Measurements from ENCODE around the gene CD300LG. TPM values are rescaled to one million over a fixed set of nuclear protein-coding genes. Genes with fewer than 3 reads are reported as not detected.

The CD300LG gene
- total RNA-seq, 2 experiments from 2014 or later, result not detected

- no TSS peak for BruUV-seq (replicated peaks)
- H3K4me3 ChIP-seq (ENCODE audit: low read depth, low read length, poor library complexity, severe bottlenecking), result no peak overlapping the region
- no peaks in the 10 kb centered on the region for H3K4me1 ChIP-seq (ENCODE audit: insufficient read depth, low read length, poor library complexity, severe bottlenecking)
- no peaks in the 10 kb centered on the region for H3K79me2 ChIP-seq (ENCODE audit: insufficient read depth, low read depth, low read length)
- no peak overlapping the region for H2AFZ ChIP-seq (ENCODE audit: low read length)
- CTCF ChIA-PET (ENCODE audit: unreplicated experiment), result no interaction called here
- H3K9me3 ChIP-seq (ENCODE audit: low read length), result no peaks in the 10 kb centered on the region
- no peak for DNase-seq (ENCODE audit: low spot score)
- TF ChIP-seq EZH2phosphoT487 (IDR thresholded peaks at IDR 0.05; ENCODE audit: borderline replicate concordance, low read depth, low read length), result no peak
- no peak for TF ChIP-seq CTCF (conservative IDR thresholded peaks at IDR 0.05; ENCODE audit: low read length)
- H4K20me1 ChIP-seq (ENCODE audit: insufficient read depth, low read length), result no peaks in the 10 kb centered on the region
- H3K9me2 ChIP-seq (ENCODE audit: insufficient read depth, low read length), result no peaks in the 10 kb centered on the region
- H3K27ac ChIP-seq (ENCODE audit: low read depth, low read length, poor library complexity, severe bottlenecking), result no peak overlapping the region
- no peak overlapping the region for H3K4me2 ChIP-seq (ENCODE audit: low read length)
- intact Hi-C loops (cut with micrococcal nuclease; ENCODE audit: unreplicated experiment), result no loop called here
- POLR2A ChIA-PET, result no interaction called here
- no peaks in the 10 kb centered on the region for H3K36me3 ChIP-seq (ENCODE audit: insufficient read depth, low read length)
These were observed 30.3 kb upstream of the CD300LG start for GRCh38 chr17:43816336-43817320.

GRCh38 chr17:43817826-43818225 lies 29.1 kb upstream of the CD300LG start:
- no TSS peak for BruUV-seq (replicated peaks)
- Histone ChIP-seq H3K9me2 (ENCODE audit: insufficient read depth, low read length) (no peaks in the 10 kb centered on the region), H3K27ac (ENCODE audit: low read depth, low read length, poor library complexity, severe bottlenecking) (no peak overlapping the region), H2AFZ (ENCODE audit: low read length) (no peak overlapping the region), H3K4me2 (ENCODE audit: low read length) (no peak overlapping the region), H3K4me1 (ENCODE audit: insufficient read depth, low read length, poor library complexity, severe bottlenecking) (no peaks in the 10 kb centered on the region), H3K4me3 (ENCODE audit: low read depth, low read length, poor library complexity, severe bottlenecking) (no peak overlapping the region), H3K36me3 (ENCODE audit: insufficient read depth, low read length) (no peaks in the 10 kb centered on the region), H3K9me3 (ENCODE audit: low read length) (no peaks in the 10 kb centered on the region), H4K20me1 (ENCODE audit: insufficient read depth, low read length) (no peaks in the 10 kb centered on the region), H3K79me2 (ENCODE audit: insufficient read depth, low read depth, low read length) (no peaks in the 10 kb centered on the region)
- no peak for DNase-seq (ENCODE audit: low spot score)
- CTCF ChIA-PET (ENCODE audit: unreplicated experiment), result no interaction called here
- POLR2A ChIA-PET, result interaction anchor here (0.6 kb wide), 1 partner anchor 26 kb away, joined by 3 read pairs; no protein-coding TSS in a partner anchor
- intact Hi-C loops (cut with micrococcal nuclease; ENCODE audit: unreplicated experiment), result no loop called here
- TF ChIP-seq CTCF (conservative IDR thresholded peaks at IDR 0.05; ENCODE audit: low read length), result no peak
- no peak for TF ChIP-seq EZH2phosphoT487 (IDR thresholded peaks at IDR 0.05; ENCODE audit: borderline replicate concordance, low read depth, low read length)

GRCh38 chr17:43818966-43819365 lies 28.0 kb upstream of the CD300LG start:
- no peak overlapping the region for H3K4me3 ChIP-seq (ENCODE audit: low read depth, low read length, poor library complexity, severe bottlenecking)
- POLR2A ChIA-PET, result no interaction called here
- H3K4me1 ChIP-seq (ENCODE audit: insufficient read depth, low read length, poor library complexity, severe bottlenecking), result no peaks in the 10 kb centered on the region
- CTCF ChIA-PET (ENCODE audit: unreplicated experiment), result no interaction called here
- intact Hi-C loops (cut with micrococcal nuclease; ENCODE audit: unreplicated experiment), result no loop called here
- no peaks in the 10 kb centered on the region for H3K9me2 ChIP-seq (ENCODE audit: insufficient read depth, low read length)
- no TSS peak for BruUV-seq (replicated peaks)
- TF ChIP-seq EZH2phosphoT487 (IDR thresholded peaks at IDR 0.05; ENCODE audit: borderline replicate concordance, low read depth, low read length), result no peak
- no peak for TF ChIP-seq CTCF (conservative IDR thresholded peaks at IDR 0.05; ENCODE audit: low read length)
- no peaks in the 10 kb centered on the region for H4K20me1 ChIP-seq (ENCODE audit: insufficient read depth, low read length)
- no peak for DNase-seq (ENCODE audit: low spot score)
- no peak overlapping the region for H3K27ac ChIP-seq (ENCODE audit: low read depth, low read length, poor library complexity, severe bottlenecking)
- no peak overlapping the region for H2AFZ ChIP-seq (ENCODE audit: low read length)
- no peaks in the 10 kb centered on the region for H3K9me3 ChIP-seq (ENCODE audit: low read length)
- no peaks in the 10 kb centered on the region for H3K79me2 ChIP-seq (ENCODE audit: insufficient read depth, low read depth, low read length)
- H3K36me3 ChIP-seq (ENCODE audit: insufficient read depth, low read length), result no peaks in the 10 kb centered on the region
- H3K4me2 ChIP-seq (ENCODE audit: low read length), result no peak overlapping the region

All from OCI-LY7 (cell line).